Left forelimb (tissue), 1 donor: Measurements from ENCODE around the gene NDUFC1.

Source experiments
- DNase-seq: peaks from one replicate; pipeline ENCODE4 v3.0.0-alpha.2; 2018; ENCODE audit warnings: low spot score

The NDUFC1 gene

GRCh38 chr4:139247241-139247640, 55.0 kb downstream of the NDUFC1 start:
- no peak for DNase-seq

- no peak for DNase-seq
Observed at GRCh38 chr4:139246166-139246565, 56.1 kb downstream of the NDUFC1 start.

GRCh38 chr4:139245590-139245989, 56.7 kb downstream of the NDUFC1 start:
- no peak for DNase-seq

DNA sequence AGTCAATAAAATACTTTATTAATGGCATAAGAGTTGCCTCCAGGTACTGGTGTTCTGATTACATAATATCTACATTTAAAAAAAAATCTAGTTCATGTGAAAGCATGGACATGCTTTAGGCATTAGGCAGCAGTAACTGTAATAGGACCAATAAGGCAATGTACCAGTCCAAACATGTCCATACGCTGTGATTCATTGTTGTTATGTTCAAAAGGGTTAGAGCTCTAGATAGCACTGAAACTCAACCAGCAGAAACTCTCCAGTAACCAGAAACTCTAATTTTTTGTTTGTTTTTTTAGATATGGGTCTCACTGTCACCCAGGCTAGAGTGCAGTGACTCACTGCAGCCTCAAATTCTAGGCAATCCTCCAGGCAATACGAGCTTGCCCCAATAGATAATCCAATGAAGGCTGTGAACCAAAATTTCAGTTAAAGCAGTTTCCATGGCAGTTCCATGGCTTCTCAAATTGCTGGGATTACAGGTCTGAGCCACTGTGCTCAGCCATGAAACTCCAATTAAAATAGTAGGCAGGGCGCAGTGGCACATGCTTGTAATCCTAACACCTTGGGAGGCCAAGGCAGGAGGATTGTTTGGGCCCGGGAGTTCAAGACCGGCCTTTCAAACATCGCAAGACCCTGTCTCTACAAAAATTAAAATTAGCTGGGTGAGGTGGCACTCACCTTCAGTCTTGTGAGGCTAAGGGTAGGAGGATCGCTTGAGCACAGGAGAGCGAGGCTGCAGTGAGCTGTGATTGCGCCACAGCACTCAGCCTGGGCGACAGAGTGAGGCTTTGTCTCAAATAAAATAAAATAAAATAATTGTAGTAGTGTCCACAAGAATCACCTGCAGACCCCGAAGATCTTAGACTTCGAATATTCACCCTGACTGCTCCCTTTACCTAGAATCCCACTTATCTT, 58.6 kb downstream of the NDUFC1 start:
- no peak for DNase-seq

DNA sequence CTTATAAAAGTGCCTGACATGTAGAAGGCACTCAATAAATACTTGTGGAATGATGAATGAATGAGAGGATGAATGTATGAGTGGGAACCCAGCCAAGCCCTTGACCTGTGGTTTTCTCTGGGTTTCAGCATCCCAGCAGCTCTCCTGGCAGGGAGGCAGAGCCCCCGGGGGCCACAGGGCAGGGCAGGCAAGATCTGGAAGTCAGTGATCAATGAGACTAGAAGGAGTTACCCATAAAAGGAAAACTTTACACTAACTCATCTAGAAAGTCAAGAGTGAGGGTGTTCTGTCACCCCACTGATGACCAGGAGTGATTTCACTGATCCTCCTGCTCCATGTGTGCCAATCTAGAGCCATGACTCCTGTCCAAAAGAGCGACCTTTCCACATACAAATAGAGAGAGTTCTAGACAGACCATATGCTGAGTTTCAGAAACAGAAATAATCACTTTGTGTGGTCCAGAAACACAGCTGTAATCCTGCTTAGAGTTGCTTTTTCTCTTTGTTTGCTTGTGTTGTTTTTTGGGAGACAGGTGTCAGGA, 59.7 kb downstream of the NDUFC1 start:
- no peak for DNase-seq

DNA sequence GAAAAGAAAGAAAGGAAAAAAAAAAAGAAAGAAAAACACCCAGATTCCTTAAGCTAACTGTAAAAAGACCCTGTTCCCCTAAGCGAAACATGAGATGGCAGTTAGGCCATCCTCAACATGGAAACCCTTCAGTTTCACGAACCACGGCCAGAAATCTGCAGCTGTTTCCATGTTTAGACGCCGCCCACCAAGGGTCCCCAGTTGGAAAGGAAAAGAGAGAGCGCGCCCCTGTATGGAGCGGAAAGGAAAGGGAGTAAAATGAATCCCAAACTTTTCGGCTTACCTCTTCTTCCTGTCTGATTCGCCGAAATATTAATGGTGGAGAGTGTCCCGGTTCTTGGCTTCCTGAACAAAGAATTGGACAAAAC, 60.5 kb downstream of the NDUFC1 start:
- no peak for DNase-seq

GRCh38 chr4:139241086-139241783, 61.0 kb downstream of the NDUFC1 start:
- DNase-seq: no peak
